ENCODE results near the gene COL26A1.
"Not testable (repeated sequence)": the region's sequence is repeated elsewhere in the genome, so short reads cannot be mapped to it uniquely, and the experiment has no call there.

Gene COL26A1

GRCh38 chr7:101468546-101469275 lies 106.0 kb downstream of the COL26A1 start:
- Histone ChIP-seq H2AFZ (ENCODE audit: low read length) (no peak overlapping the region), H3K4me2 (ENCODE audit: insufficient read depth, low read length, poor library complexity, severe bottlenecking) (no peak overlapping the region)
- no CpG with 5 or more reads among the region's 14 CpGs for WGBS, 2 donors (ENCODE audit: extremely low coverage in 2 of 2, insufficient read length in 2 of 2, insufficient replicate concordance in 1 of 2)

GRCh38 chr7:101470668-101471487 lies 108.2 kb downstream of the COL26A1 start:
- Histone ChIP-seq H3K4me1 (ENCODE audit: control insufficient read depth in 2 of 2, insufficient read depth in 1 of 2, low read depth in 1 of 2, low read length in 2 of 2) (peaks cover 0 to 7% of the 10 kb centered on the region in 2 donors), H4K8ac (ENCODE audit: low read depth, low read length) (no peak overlapping the region), H3K27me3 (ENCODE audit: control insufficient read depth in 3 of 3, insufficient read depth in 3 of 3, low read depth in 1 of 3, low read length in 3 of 3) (no peaks in the 10 kb centered on the region), H2AFZ (ENCODE audit: low read length) (no peak overlapping the region), H2BK120ac (ENCODE audit: low read depth, low read length) (no peak overlapping the region), H2AK5ac (ENCODE audit: low read depth, low read length) (no peak overlapping the region), H2BK5ac (ENCODE audit: low read length) (no peak overlapping the region), H4K91ac (ENCODE audit: low read depth, low read length, poor library complexity) (no peak overlapping the region), H3K79me1 (ENCODE audit: low read depth, low read length) (peaks cover 4% of the 10 kb centered on the region), H2BK15ac (ENCODE audit: low read length) (no peak overlapping the region), H3K36me3 (replicated peaks in 1 of 2; ENCODE audit: control insufficient read depth in 2 of 2, insufficient read depth in 2 of 2, low read length in 2 of 2) (peaks cover 0 to 6% of the 10 kb centered on the region in 2 donors), H3K4ac (ENCODE audit: low read length) (no peak overlapping the region), H2BK12ac (ENCODE audit: low read length) (no peak overlapping the region), H3K9me3 (replicated peaks in 1 of 2; ENCODE audit: control insufficient read depth in 2 of 2, insufficient read depth in 1 of 2, low read depth in 1 of 2, low read length in 2 of 2) (no peaks in the 10 kb centered on the region), H3K4me3 (ENCODE audit: low read length in 2 of 2) (no peak overlapping the region), H3K23ac (ENCODE audit: low read depth, low read length, poor library complexity) (no peak overlapping the region), H3K14ac (ENCODE audit: low read length) (no peak overlapping the region), H3K4me2 (ENCODE audit: insufficient read depth, low read length, poor library complexity, severe bottlenecking) (no peak overlapping the region), H3K27ac (replicated peaks; ENCODE audit: low read length) (no peak overlapping the region), H3K18ac (ENCODE audit: low read length) (no peak overlapping the region), H3K9ac (ENCODE audit: low read depth, low read length, poor library complexity) (no peak overlapping the region)
- DNase-seq (ENCODE audit: low spot score), result no peak
- WGBS, 2 donors (ENCODE audit: extremely low coverage in 2 of 2, insufficient read length in 2 of 2, insufficient replicate concordance in 1 of 2), result no CpG with 5 or more reads among the region's 9 CpGs

More at GRCh38 chr7:101468546-101469275, 106.0 kb downstream of the COL26A1 start:
- Histone ChIP-seq H2AK5ac (ENCODE audit: low read depth, low read length) (no peak overlapping the region), H3K14ac (ENCODE audit: low read length) (no peak overlapping the region), H3K36me3 (replicated peaks in 1 of 2; ENCODE audit: control insufficient read depth in 2 of 2, insufficient read depth in 2 of 2, low read length in 2 of 2) (peaks cover 0 to 6% of the 10 kb centered on the region in 2 donors), H4K8ac (ENCODE audit: low read depth, low read length) (no peak overlapping the region), H3K27me3 (ENCODE audit: control insufficient read depth in 3 of 3, insufficient read depth in 3 of 3, low read depth in 1 of 3, low read length in 3 of 3) (no peaks in the 10 kb centered on the region), H3K9ac (ENCODE audit: low read depth, low read length, poor library complexity) (peak overlapping the region; percentile 15), H3K4ac (ENCODE audit: low read length) (no peak overlapping the region), H2BK12ac (ENCODE audit: low read length) (no peak overlapping the region), H3K79me1 (ENCODE audit: low read depth, low read length) (peaks cover 4% of the 10 kb centered on the region), H2BK15ac (ENCODE audit: low read length) (peak overlapping the region; percentile 27), H3K18ac (ENCODE audit: low read length) (no peak overlapping the region), H4K91ac (ENCODE audit: low read depth, low read length, poor library complexity) (no peak overlapping the region), H3K4me3 (ENCODE audit: low read length in 2 of 2) (no peak overlapping the region), H3K27ac (replicated peaks; ENCODE audit: low read length) (no peak overlapping the region), H3K23ac (ENCODE audit: low read depth, low read length, poor library complexity) (no peak overlapping the region), H2BK5ac (ENCODE audit: low read length) (peak overlapping the region; percentile 66), H3K4me1 (ENCODE audit: control insufficient read depth in 2 of 2, insufficient read depth in 1 of 2, low read depth in 1 of 2, low read length in 2 of 2) (peaks cover 2 to 7% of the 10 kb centered on the region in 2 donors), H3K9me3 (replicated peaks in 1 of 2; ENCODE audit: control insufficient read depth in 2 of 2, insufficient read depth in 1 of 2, low read depth in 1 of 2, low read length in 2 of 2) (no peaks in the 10 kb centered on the region), H2BK120ac (ENCODE audit: low read depth, low read length) (no peak overlapping the region)
- DNase-seq (ENCODE audit: low spot score), result no peak

GRCh38 chr7:101474178-101474577 lies 111.5 kb downstream of the COL26A1 start:
- DNase-seq (ENCODE audit: low spot score), result no peak
- Histone ChIP-seq H3K4me2 (ENCODE audit: insufficient read depth, low read length, poor library complexity, severe bottlenecking) (no peak overlapping the region), H3K36me3 (replicated peaks in 1 of 2; ENCODE audit: control insufficient read depth in 2 of 2, insufficient read depth in 2 of 2, low read length in 2 of 2) (peaks cover 0 to 4% of the 10 kb centered on the region in 2 donors), H3K14ac (ENCODE audit: low read length) (no peak overlapping the region), H4K8ac (ENCODE audit: low read depth, low read length) (no peak overlapping the region), H2BK120ac (ENCODE audit: low read depth, low read length) (no peak overlapping the region), H3K9ac (ENCODE audit: low read depth, low read length, poor library complexity) (no peak overlapping the region), H4K91ac (ENCODE audit: low read depth, low read length, poor library complexity) (no peak overlapping the region), H2BK12ac (ENCODE audit: low read length) (no peak overlapping the region), H2AK5ac (ENCODE audit: low read depth, low read length) (no peak overlapping the region), H3K79me1 (ENCODE audit: low read depth, low read length) (peaks cover 4% of the 10 kb centered on the region), H3K9me3 (replicated peaks in 1 of 2; ENCODE audit: control insufficient read depth in 2 of 2, insufficient read depth in 1 of 2, low read depth in 1 of 2, low read length in 2 of 2) (peaks cover 2 to 9% of the 10 kb centered on the region in 2 donors), H3K27ac (replicated peaks; ENCODE audit: low read length) (no peak overlapping the region), H2BK15ac (ENCODE audit: low read length) (no peak overlapping the region), H2AFZ (ENCODE audit: low read length) (no peak overlapping the region), H3K4me1 (ENCODE audit: control insufficient read depth in 2 of 2, insufficient read depth in 1 of 2, low read depth in 1 of 2, low read length in 2 of 2) (peaks cover 0 to 7% of the 10 kb centered on the region in 2 donors), H3K27me3 (ENCODE audit: control insufficient read depth in 3 of 3, insufficient read depth in 3 of 3, low read depth in 1 of 3, low read length in 3 of 3) (no peaks in the 10 kb centered on the region), H2BK5ac (ENCODE audit: low read length) (no peak overlapping the region), H3K18ac (ENCODE audit: low read length) (no peak overlapping the region), H3K23ac (ENCODE audit: low read depth, low read length, poor library complexity) (no peak overlapping the region), H3K4ac (ENCODE audit: low read length) (no peak overlapping the region), H3K4me3 (ENCODE audit: low read length in 2 of 2) (no peak overlapping the region)
- WGBS, 2 donors (ENCODE audit: extremely low coverage in 2 of 2, insufficient read length in 2 of 2, insufficient replicate concordance in 1 of 2), result no CpG with 5 or more reads among the region's 5 CpGs

- H2BK120ac ChIP-seq (ENCODE audit: low read depth, low read length); H3K4me1 ChIP-seq (ENCODE audit: control insufficient read depth in 2 of 2, insufficient read depth in 1 of 2, low read depth in 1 of 2, low read length in 2 of 2): not testable (repeated sequence)
Observed at GRCh38 chr7:101475691-101476090, 113.0 kb downstream of the COL26A1 start.

More at GRCh38 chr7:101475691-101476090, 113.0 kb downstream of the COL26A1 start:
- no CpG with 5 or more reads among the region's 2 CpGs for WGBS, 2 donors (ENCODE audit: extremely low coverage in 2 of 2, insufficient read length in 2 of 2, insufficient replicate concordance in 1 of 2)
- DNase-seq (ENCODE audit: low spot score); H3K23ac ChIP-seq (ENCODE audit: low read depth, low read length, poor library complexity); H3K36me3 ChIP-seq (replicated peaks in 1 of 2; ENCODE audit: control insufficient read depth in 2 of 2, insufficient read depth in 2 of 2, low read length in 2 of 2); H2AK5ac ChIP-seq (ENCODE audit: low read depth, low read length); H3K18ac ChIP-seq (ENCODE audit: low read length); H2AFZ ChIP-seq (ENCODE audit: low read length); H3K14ac ChIP-seq (ENCODE audit: low read length); H3K4ac ChIP-seq (ENCODE audit: low read length); H2BK5ac ChIP-seq (ENCODE audit: low read length); H2BK15ac ChIP-seq (ENCODE audit: low read length); H3K27ac ChIP-seq (replicated peaks; ENCODE audit: low read length); H3K4me2 ChIP-seq (ENCODE audit: insufficient read depth, low read length, poor library complexity, severe bottlenecking); H3K27me3 ChIP-seq (ENCODE audit: control insufficient read depth in 3 of 3, insufficient read depth in 3 of 3, low read depth in 1 of 3, low read length in 3 of 3); H3K9ac ChIP-seq (ENCODE audit: low read depth, low read length, poor library complexity); H3K4me3 ChIP-seq (ENCODE audit: low read length in 2 of 2); H4K91ac ChIP-seq (ENCODE audit: low read depth, low read length, poor library complexity); H4K8ac ChIP-seq (ENCODE audit: low read depth, low read length); H2BK12ac ChIP-seq (ENCODE audit: low read length); H3K79me1 ChIP-seq (ENCODE audit: low read depth, low read length): not testable (repeated sequence)
- H3K9me3 ChIP-seq (replicated peaks in 1 of 2; ENCODE audit: control insufficient read depth in 2 of 2, insufficient read depth in 1 of 2, low read depth in 1 of 2, low read length in 2 of 2), result peaks cover 2 to 17% of the 10 kb centered on the region in 2 donors

All from neuronal stem cell (in vitro differentiated cells).